HFFc6 (cell line): ENCODE data around the gene B4GALT6. TPM values are rescaled to one million over a fixed set of nuclear protein-coding genes. Genes with fewer than 3 reads are reported as not detected.

Source experiments
- DNase-seq: peaks from one replicate; pipeline ENCODE4 v3.0.0-alpha.2; 2018
- H3K27ac Mint-ChIP-seq: 2 replicates; pipeline ENCODE4 v1.8.0; 2020; ENCODE audit warnings: mild to moderate bottlenecking, mixed read lengths
- H3K27me3 Mint-ChIP-seq: 2 replicates; pipeline ENCODE4 v1.8.0; 2021; ENCODE audit warnings: mild to moderate bottlenecking, moderate library complexity, mixed read lengths; ENCODE audit not compliant: insufficient read depth
- H3K36me3 Mint-ChIP-seq: 2 replicates; pipeline ENCODE4 v1.8.0; 2021; ENCODE audit warnings: low read depth, mixed read lengths
- H3K4me1 Mint-ChIP-seq: 2 replicates; pipeline ENCODE4 v1.8.0; 2020; ENCODE audit warnings: low read depth, mixed read lengths
- H3K4me3 Mint-ChIP-seq: 2 replicates; pipeline ENCODE4 v1.8.0; 2020; ENCODE audit warnings: mild to moderate bottlenecking, moderate library complexity, mixed read lengths
- H3K9me3 Mint-ChIP-seq: 2 replicates; pipeline ENCODE4 v1.8.0; 2020; ENCODE audit warnings: mild to moderate bottlenecking, mixed read lengths
- CTCF ChIP-seq: fragments of 200-600 bp; sonication (generic); IDR thresholded peaks from 2 replicates; pipeline ENCODE4 v1.5.0; 2021; ENCODE audit warnings: antibody characterized with exemption, mild to moderate bottlenecking
- total RNA-seq, 6 experiments: library from RNA; stranded (reverse); fragmentation: NEBNext Ultra II Directional; extraction: Animal tissue kit (Norgen Biotek cat#: 25700); gene quantifications; 2 replicates in 1 of 6; 3 replicates in 5 of 6; pipeline ENCODE4 v1.2.3, GENCODE V29; 2021

Gene B4GALT6
- total RNA-seq, 6 experiments from 2014 or later, result not detected

GRCh38 chr18:31632356-31632755 is 52.0 kb downstream of the B4GALT6 start:
- Mint-ChIP-seq H3K36me3 (peaks cover 4% of the 10 kb centered on the region; the same call in 1 of the 2 replicates), H3K4me3 (no peak overlapping the region), H3K9me3 (peaks cover 28% of the 10 kb centered on the region), H3K27me3 (no peaks in the 10 kb centered on the region), H3K27ac (no peak overlapping the region), H3K4me1 (no peaks in the 10 kb centered on the region)
- no peak for DNase-seq
- no peak for TF ChIP-seq CTCF

- TF ChIP-seq CTCF, result no peak
- DNase-seq, result no peak
- Mint-ChIP-seq H3K36me3 (peaks cover 4% of the 10 kb centered on the region; the same call in 1 of the 2 replicates), H3K27me3 (no peaks in the 10 kb centered on the region), H3K9me3 (peaks cover 25% of the 10 kb centered on the region), H3K4me3 (no peak overlapping the region), H3K27ac (no peak overlapping the region), H3K4me1 (no peaks in the 10 kb centered on the region)
Observed at GRCh38 chr18:31631526-31631925, 52.9 kb downstream of the B4GALT6 start.

- Mint-ChIP-seq H3K9me3 (peaks cover 25% of the 10 kb centered on the region), H3K36me3 (peaks cover 4% of the 10 kb centered on the region; the same call in 1 of the 2 replicates), H3K27ac (no peak overlapping the region), H3K4me3 (no peak overlapping the region), H3K27me3 (no peaks in the 10 kb centered on the region), H3K4me1 (no peaks in the 10 kb centered on the region)
- no peak for DNase-seq
- TF ChIP-seq CTCF, result no peak
Observed at GRCh38 chr18:31630549-31630948, 53.8 kb downstream of the B4GALT6 start.

- DNase-seq, result no peak
- Mint-ChIP-seq H3K4me1 (no peaks in the 10 kb centered on the region), H3K4me3 (no peak overlapping the region), H3K9me3 (no peaks in the 10 kb centered on the region; the same call in 1 of the 2 replicates), H3K27ac (no peak overlapping the region), H3K36me3 (no peaks in the 10 kb centered on the region), H3K27me3 (no peaks in the 10 kb centered on the region)
- no peak for TF ChIP-seq CTCF
Observed at GRCh38 chr18:31626409-31626808, 58.0 kb downstream of the B4GALT6 start.

- H3K27me3 Mint-ChIP-seq, result no peaks in the 10 kb centered on the region
- no peaks in the 10 kb centered on the region for H3K36me3 Mint-ChIP-seq
- H3K4me3 Mint-ChIP-seq, result no peak overlapping the region
- TF ChIP-seq CTCF, result no peak
- no peak for DNase-seq
- H3K27ac Mint-ChIP-seq, result no peak overlapping the region
- H3K9me3 Mint-ChIP-seq, result no peaks in the 10 kb centered on the region; the same call in none of the 2 replicates
- H3K4me1 Mint-ChIP-seq, result no peaks in the 10 kb centered on the region
Observed at GRCh38 chr18:31624892-31625640, 59.3 kb downstream of the B4GALT6 start.
